Activated B cell treated with CpG ODN at 0.5 μM for 24 hours (primary cell): ENCODE data around the gene SHC1. TPM values are rescaled to one million over a fixed set of nuclear protein-coding genes. Genes with fewer than 3 reads are reported as not detected.

Source experiments
- ATAC-seq: fragments of 200-7000 bp; cut with Tn5 transposase; one replicate; pipeline ENCODE4 v1.10.0; 2021; ENCODE audit warnings: low read depth, mild to moderate bottlenecking, moderate library complexity
- CTCF ChIA-PET: fragments of 350-600 bp; sonication (Branson Sonifier 250); formaldehyde crosslinking; loops from one replicate; lab custom pipeline; 2021; ENCODE audit warnings: antibody characterized with exemption; lab: Charles Lee
- POLR2A ChIA-PET: fragments of 350-600 bp; sonication (Branson Sonifier 250); formaldehyde crosslinking; loops from one replicate; lab custom pipeline; 2021; ENCODE audit warnings: antibody characterized with exemption; lab: Charles Lee
- DNase-seq: peaks from one replicate; pipeline ENCODE4 v3.0.0; 2022
- H3K27ac Mint-ChIP-seq: one replicate; pipeline ENCODE4 v1.8.0; 2020; ENCODE audit warnings: mixed read lengths
- H3K27me3 Mint-ChIP-seq: one replicate; pipeline ENCODE4 v1.8.0; 2021; ENCODE audit warnings: mixed read lengths
- H3K36me3 Mint-ChIP-seq: one replicate; pipeline ENCODE4 v1.8.0; 2021; ENCODE audit warnings: low read depth, mixed read lengths
- H3K4me1 Mint-ChIP-seq: one replicate; pipeline ENCODE4 v1.8.0; 2021; ENCODE audit warnings: mixed read lengths
- H3K4me3 Mint-ChIP-seq: one replicate; pipeline ENCODE4 v1.8.0; 2020; ENCODE audit warnings: mild to moderate bottlenecking, mixed read lengths
- H3K9me3 Mint-ChIP-seq: one replicate; pipeline ENCODE4 v1.8.0; 2020; ENCODE audit warnings: mixed read lengths
- intact Hi-C: fragments of 100-400 bp; cut with micrococcal nuclease; formaldehyde crosslinking; loops from one replicate; pipeline ENCODE4 v1.15.1; 2024
- total RNA-seq: library from RNA; stranded (reverse); gene quantifications from 2 replicates; pipeline ENCODE4 v1.2.3, GENCODE V29; 2022
- TF ChIP-seq, protein P1 (sequence below): fragments of 200-600 bp; IDR thresholded peaks from one replicate; pipeline ENCODE4 v1.8.0; 2022; ENCODE audit warnings: antibody characterized with exemption, mild to moderate bottlenecking

SHC1 gene
- total RNA-seq, 1 donor from 2014 or later: 60.9 TPM

- DNase-seq: no peak
These were observed 34.6 kb downstream of the SHC1 start for GRCh38 chr1:154935749-154936554.

GRCh38 chr1:154934358-154934948 is 36.1 kb downstream of the SHC1 start:
- intact Hi-C loops: loop anchor here (10.0 kb wide), 1 partner anchor 70 kb away; no protein-coding TSS in a partner anchor
- Mint-ChIP-seq H3K4me1 (peaks cover 41% of the 10 kb centered on the region), H3K36me3 (peaks cover 26% of the 10 kb centered on the region), H3K4me3 (no peak overlapping the region), H3K9me3 (no peaks in the 10 kb centered on the region), H3K27ac (no peak overlapping the region), H3K27me3 (no peaks in the 10 kb centered on the region)
- DNase-seq (no peak), ATAC-seq (no peak)
- TF ChIP-seq, protein P1, sequence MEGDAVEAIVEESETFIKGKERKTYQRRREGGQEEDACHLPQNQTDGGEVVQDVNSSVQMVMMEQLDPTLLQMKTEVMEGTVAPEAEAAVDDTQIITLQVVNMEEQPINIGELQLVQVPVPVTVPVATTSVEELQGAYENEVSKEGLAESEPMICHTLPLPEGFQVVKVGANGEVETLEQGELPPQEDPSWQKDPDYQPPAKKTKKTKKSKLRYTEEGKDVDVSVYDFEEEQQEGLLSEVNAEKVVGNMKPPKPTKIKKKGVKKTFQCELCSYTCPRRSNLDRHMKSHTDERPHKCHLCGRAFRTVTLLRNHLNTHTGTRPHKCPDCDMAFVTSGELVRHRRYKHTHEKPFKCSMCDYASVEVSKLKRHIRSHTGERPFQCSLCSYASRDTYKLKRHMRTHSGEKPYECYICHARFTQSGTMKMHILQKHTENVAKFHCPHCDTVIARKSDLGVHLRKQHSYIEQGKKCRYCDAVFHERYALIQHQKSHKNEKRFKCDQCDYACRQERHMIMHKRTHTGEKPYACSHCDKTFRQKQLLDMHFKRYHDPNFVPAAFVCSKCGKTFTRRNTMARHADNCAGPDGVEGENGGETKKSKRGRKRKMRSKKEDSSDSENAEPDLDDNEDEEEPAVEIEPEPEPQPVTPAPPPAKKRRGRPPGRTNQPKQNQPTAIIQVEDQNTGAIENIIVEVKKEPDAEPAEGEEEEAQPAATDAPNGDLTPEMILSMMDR: no peak
- ChIA-PET POLR2A (interaction anchor here (0.7 to 1.1 kb wide), 2 partner anchors 24 to 39 kb away, joined by 3 read pairs; no protein-coding TSS in a partner anchor), CTCF (no interaction called here)

More at GRCh38 chr1:154935749-154936554, 34.6 kb downstream of the SHC1 start:
- POLR2A ChIA-PET: interaction anchor here (0.5 to 3.2 kb wide), 29 partner anchors 9 to 946 kb away, joined by 3 to 52 read pairs (median 4); partner anchors contain the start of genes ADAM15, CKS1B, EFNA4 and FLAD1
- Mint-ChIP-seq H3K27ac (peak overlapping the region; percentile 100), H3K27me3 (no peaks in the 10 kb centered on the region), H3K4me1 (peaks cover 52% of the 10 kb centered on the region), H3K4me3 (peak overlapping the region; percentile 98), H3K36me3 (peaks cover 20% of the 10 kb centered on the region), H3K9me3 (no peaks in the 10 kb centered on the region)
- TF ChIP-seq, protein P1: no peak
- intact Hi-C loops: loop anchor here (1.0 to 10.0 kb wide), 3 partner anchors 71 to 327 kb away; partner anchors contain the start of gene ADAR
- CTCF ChIA-PET: interaction anchor here (0.9 to 2.4 kb wide), 10 partner anchors 9 to 376 kb away, joined by 3 to 10 read pairs (median 6); partner anchors contain the start of genes ADAM15, FLAD1, PBXIP1 and PYGO2
- ATAC-seq: no peak

- H3K27me3 Mint-ChIP-seq: no peaks in the 10 kb centered on the region
These were observed 38.5 kb downstream of the SHC1 start for GRCh38 chr1:154931940-154932487.

DNA sequence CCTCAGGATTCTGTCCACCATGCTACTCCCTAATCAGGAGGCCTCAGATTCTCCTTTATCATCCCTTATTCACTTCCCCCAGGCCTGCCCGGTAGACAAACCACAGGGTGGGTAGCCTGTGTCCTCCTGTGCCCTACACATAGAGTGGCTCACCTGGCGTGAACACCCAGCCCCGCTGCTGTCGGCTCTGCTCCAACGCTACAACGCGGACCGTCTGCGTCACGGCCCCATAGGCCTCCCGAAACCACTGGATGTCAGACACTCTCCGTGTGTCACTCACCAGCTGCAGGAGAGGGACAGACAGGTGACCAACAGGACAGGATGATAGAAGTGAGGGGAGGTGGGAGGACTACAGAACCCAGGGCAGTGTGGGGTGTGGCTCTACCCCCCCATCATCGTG is 44.3 kb downstream of the SHC1 start:
- Mint-ChIP-seq H3K27me3 (no peaks in the 10 kb centered on the region), H3K4me3 (no peak overlapping the region), H3K4me1 (peaks cover 7% of the 10 kb centered on the region), H3K27ac (no peak overlapping the region), H3K36me3 (peaks cover 66% of the 10 kb centered on the region), H3K9me3 (no peaks in the 10 kb centered on the region)
- intact Hi-C loops: no loop called here
- TF ChIP-seq, protein P1: no peak
- no peak for ATAC-seq
- ChIA-PET POLR2A (interaction anchor here (2.0 kb wide), 1 partner anchor 10 kb away, joined by 9 read pairs; the partner anchor contains the start of gene PMVK), CTCF (no interaction called here)
- no peak for DNase-seq

More at GRCh38 chr1:154931940-154932487, 38.5 kb downstream of the SHC1 start:
- TF ChIP-seq, protein P1: no peak
- Mint-ChIP-seq H3K4me1 (peaks cover 20% of the 10 kb centered on the region), H3K36me3 (peaks cover 39% of the 10 kb centered on the region), H3K9me3 (no peaks in the 10 kb centered on the region), H3K4me3 (no peak overlapping the region), H3K27ac (no peak overlapping the region)
- intact Hi-C loops: loop anchor here (10.0 kb wide), 1 partner anchor 67 kb away; no protein-coding TSS in a partner anchor
- DNase-seq (no peak), ATAC-seq (no peak)
- POLR2A ChIA-PET: no interaction called here
- CTCF ChIA-PET: no interaction called here
